ENCODE results near the gene TIAL1. TPM values are rescaled to one million over a fixed set of nuclear protein-coding genes. Genes with fewer than 3 reads are reported as not detected.
A peak's percentile ranks its signal among the peaks of the same experiment; 100 is the strongest.

The TIAL1 gene
- total RNA-seq, 1 experiment from 2014 or later: 220 TPM

- no peak for TF ChIP-seq REST (IDR thresholded peaks at IDR 0.05; ENCODE audit: low read depth)
- TF ChIP-seq EGR1 (IDR thresholded peaks at IDR 0.05; ENCODE audit: low read depth): no peak
- no peak for TF ChIP-seq CTCF (IDR thresholded peaks at IDR 0.05 in 2 of 3, conservative IDR thresholded peaks at IDR 0.05 in 1 of 3; ENCODE audit: borderline replicate concordance in 1 of 3, insufficient read depth in 1 of 3, low read depth in 2 of 3, low read length in 2 of 3)
Observed at GRCh38 chr10:119596537-119597404, at the start of gene TIAL1 (continued).

- no TSS peak for BruUV-seq (replicated peaks)
- H3K27me3 ChIP-seq (ENCODE audit: insufficient read depth, low read length): no peaks in the 10 kb centered on the region
- no peak overlapping the region for H3K4me2 ChIP-seq (ENCODE audit: low read length)
- RAD21 ChIA-PET (ENCODE audit: low non-redundant PET in 1 of 2, low total read pairs in 2 of 2, uncharacterized antibody in 2 of 2, unreplicated experiment in 2 of 2): no interaction called here
- no peak overlapping the region for H3K4me3 ChIP-seq (replicated peaks in 1 of 2; ENCODE audit: low read depth in 1 of 2, low read length in 2 of 2)
- H2AFZ ChIP-seq (ENCODE audit: low read depth, low read length, poor library complexity, severe bottlenecking): no peak overlapping the region
- ATAC-seq: no peak
- POLR2A ChIA-PET: no interaction called here
- intact Hi-C loops (cut with micrococcal nuclease): no loop called here
- no peaks in the 10 kb centered on the region for H3K9me2 ChIP-seq (ENCODE audit: insufficient read depth)
- no peaks in the 10 kb centered on the region for H3K4me1 ChIP-seq (ENCODE audit: control insufficient read depth in 1 of 2, insufficient read depth in 2 of 2, low read length in 2 of 2)
- H3K27ac ChIP-seq (ENCODE audit: low read depth, low read length): no peak overlapping the region
- H3K79me2 ChIP-seq (ENCODE audit: insufficient read depth, low read length): no peaks in the 10 kb centered on the region
- no peak overlapping the region for H3K9ac ChIP-seq (ENCODE audit: low read length)
- peaks cover 4% of the 10 kb centered on the region in 2 experiments; a peak in 2 of 4 replicates for H3K9me3 ChIP-seq (ENCODE audit: control insufficient read depth in 1 of 2, insufficient read depth in 1 of 2, low read depth in 1 of 2, low read length in 2 of 2)
- H4K20me1 ChIP-seq (ENCODE audit: insufficient read depth): no peaks in the 10 kb centered on the region
- CTCF ChIA-PET: interaction anchor here (0.7 kb wide), 1 partner anchor 43 kb away, joined by 3 read pairs; no protein-coding TSS in a partner anchor
- no peaks in the 10 kb centered on the region for H3K36me3 ChIP-seq (ENCODE audit: control insufficient read depth in 1 of 2, insufficient read depth in 2 of 2, low read length in 2 of 2)
- DNase-seq (ENCODE audit: low read depth, low spot score): no peak
- no peak for TF ChIP-seq SIN3A (IDR thresholded peaks at IDR 0.05; ENCODE audit: low read depth)
- TF ChIP-seq SP1 (IDR thresholded peaks at IDR 0.05; ENCODE audit: low read depth): no peak
- no peak for TF ChIP-seq EGR1 (IDR thresholded peaks at IDR 0.05; ENCODE audit: low read depth)
- TF ChIP-seq CBX3 (IDR thresholded peaks at IDR 0.05; ENCODE audit: low read depth): 0 out of 2 replicates have a peak, but pooled peaks have one; percentile 26
Observed at GRCh38 chr10:119644994-119645393, 48.2 kb upstream of the TIAL1 start.
